Stimulated activated CD4-positive, alpha-beta T cell treated with anti-CD3 and anti-CD28 coated beads, TNF-alpha, amount 100 ng/mL, for 24 hours (primary cell): ENCODE data around the gene NSL1.
"Not testable (repeated sequence)": the region's sequence is repeated elsewhere in the genome, so short reads cannot be mapped to it uniquely, and the experiment has no call there.

ENCODE experiments used
- DNase-seq, 3 experiments: peaks; one replicate each; pipeline ENCODE4 v3.0.0-alpha.2; 2020; ENCODE audit warnings: low read depth in 3 of 3

Gene NSL1

GRCh38 chr1:212791676-212792395 is at the start of gene NSL1, which contains the start of gene TATDN3:
NSL1 (minus strand) TSS chr1:212791777; CDS start chr1:212791763, 14 bp downstream.
TATDN3 (plus strand) TSS chr1:212791894; CDS start chr1:212791922, 28 bp downstream.
- DNase-seq, result peak; percentile 90 to 94 (median 93)

DNA sequence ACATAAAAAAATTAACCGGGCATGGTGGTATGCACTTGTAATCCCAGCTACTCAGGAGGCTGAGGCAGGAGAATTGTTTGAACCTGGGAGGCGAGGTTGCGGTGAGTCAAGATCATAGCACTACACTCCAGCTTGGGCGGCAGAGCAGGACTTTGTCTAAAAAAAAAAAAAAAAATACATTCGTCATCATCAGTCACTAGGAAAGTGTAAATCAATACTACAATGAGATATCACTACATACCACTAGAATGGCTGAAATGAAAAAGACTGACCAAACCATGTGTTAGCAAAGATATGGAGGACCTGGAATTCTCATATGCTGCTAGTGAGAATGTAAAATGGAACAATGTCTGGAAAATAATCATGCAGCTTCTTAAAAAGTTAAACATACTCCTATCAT is 46.6 kb upstream of the NSL1 start:
- no peak for DNase-seq

DNA sequence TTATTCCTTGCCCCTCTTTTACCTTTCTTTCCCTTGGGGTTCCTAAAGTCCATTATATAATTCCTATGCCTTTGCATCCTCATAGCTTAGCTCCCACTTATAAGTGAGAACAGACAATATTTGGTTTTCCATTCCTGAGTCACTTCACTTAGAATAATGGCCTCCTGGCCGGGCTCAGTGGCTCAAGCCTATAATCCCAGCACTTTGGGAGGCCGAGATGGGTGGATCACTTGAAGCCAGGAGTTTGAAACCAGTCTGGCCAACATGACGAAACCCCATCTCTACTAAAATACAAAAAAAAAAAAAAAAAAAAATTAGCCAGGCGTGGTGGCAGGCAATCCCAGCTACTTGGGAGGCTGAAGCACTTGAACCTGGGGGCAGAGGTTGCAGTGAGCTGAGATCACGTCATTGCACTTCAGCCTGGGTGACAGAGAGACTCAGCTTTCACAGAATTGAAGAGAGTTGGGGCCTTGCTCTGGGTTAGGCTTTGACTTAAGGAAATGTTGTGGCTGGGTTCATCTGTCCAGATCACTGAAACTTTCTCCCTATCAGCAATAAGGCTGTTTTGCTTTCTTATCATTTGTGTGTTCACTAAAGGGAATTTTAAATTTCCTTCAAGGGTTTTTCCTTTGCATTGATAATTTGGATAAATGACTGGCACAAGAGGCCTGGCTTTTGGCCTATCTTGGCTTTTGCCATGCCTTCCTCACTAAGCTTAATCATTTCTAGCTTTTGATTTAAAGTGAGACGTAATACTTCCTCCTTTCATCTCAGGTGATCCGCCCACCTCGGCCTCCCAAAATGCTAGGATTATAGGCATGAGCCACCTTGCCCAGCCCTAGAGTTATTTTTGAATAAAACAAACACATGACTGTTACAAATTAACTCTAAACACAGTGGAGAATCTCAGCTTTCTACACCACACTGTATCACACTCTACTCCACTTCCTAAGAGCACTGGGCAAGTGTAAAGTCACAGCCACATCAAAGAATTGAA is 41.9 kb upstream of the NSL1 start:
- not testable (repeated sequence) for DNase-seq

DNA sequence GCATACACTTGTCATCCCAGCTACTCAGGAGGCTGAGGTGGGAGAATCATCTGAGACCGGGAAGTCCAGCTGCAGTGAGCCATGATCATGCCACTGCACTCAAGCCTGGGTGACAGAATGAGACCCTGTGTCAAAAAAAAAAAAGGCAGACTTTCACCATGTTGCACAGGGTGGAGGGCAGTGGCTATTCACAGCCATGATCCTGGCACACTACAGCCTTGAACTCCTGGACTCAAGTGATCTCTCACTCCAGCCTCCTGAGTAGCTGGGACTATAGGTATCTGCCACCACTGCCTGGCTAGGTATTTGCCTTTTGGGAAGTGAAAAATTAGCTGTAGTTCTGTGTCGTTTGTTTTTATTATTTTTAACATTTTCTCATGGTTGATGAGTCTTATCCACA is 36.8 kb upstream of the NSL1 start:
- DNase-seq, result no peak

DNA sequence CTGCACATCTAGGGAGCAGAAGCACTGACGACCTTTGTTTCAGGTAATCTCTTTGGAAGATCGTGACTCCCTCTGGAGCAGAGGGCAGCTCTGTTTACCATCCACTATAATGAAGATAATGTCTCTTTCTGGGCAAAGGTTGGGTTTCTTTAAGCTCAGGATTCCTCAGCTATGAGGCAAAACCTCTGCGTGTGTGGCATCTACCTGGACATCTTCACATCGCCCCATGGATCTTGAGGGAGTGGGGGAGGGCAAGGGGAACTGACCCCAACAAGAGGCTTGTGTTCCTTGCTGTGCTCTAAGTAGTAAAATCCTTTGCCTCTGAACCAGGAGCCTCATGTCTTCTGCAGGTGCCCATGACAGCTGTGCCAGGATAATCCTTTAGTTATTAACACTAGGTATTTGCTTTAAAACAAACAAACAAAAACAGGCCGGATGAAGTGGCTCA is 36.3 kb upstream of the NSL1 start:
- no peak for DNase-seq

DNA sequence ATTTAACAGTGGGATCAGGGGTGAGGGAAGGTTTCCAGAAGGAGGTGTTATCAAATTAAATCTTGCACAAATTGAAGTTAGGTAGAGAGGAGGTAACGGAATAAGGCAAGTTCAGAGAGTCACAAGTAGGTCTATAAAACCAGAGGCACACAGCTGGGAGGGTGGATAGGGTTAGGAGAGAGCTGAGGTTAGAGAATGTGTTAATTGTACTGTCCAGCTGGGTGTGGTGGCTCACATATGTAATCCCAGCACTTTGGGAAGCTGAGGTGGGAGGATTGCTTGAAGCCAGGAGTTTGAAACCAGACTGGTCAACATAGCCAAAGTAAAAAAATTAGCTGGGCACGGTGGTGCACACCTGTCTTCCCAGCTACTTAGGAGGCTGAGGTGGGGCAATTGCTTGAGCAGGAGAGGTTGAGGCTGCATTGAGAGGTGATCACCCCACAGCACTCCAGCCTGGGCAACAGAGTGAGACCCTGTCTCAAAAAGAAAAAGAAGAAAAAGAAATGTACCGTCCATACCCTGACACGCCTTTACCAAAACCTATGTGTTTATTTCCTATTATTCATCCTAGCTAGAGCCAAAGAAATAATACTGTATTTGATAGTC is 35.7 kb upstream of the NSL1 start:
- no peak for DNase-seq

GRCh38 chr1:212825798-212826452 is 34.3 kb upstream of the NSL1 start:
- no peak for DNase-seq

GRCh38 chr1:212824201-212824600 is 32.6 kb upstream of the NSL1 start:
- no peak for DNase-seq

GRCh38 chr1:212822956-212823355 is 31.4 kb upstream of the NSL1 start:
- DNase-seq, result no peak

- no peak for DNase-seq
Measured at GRCh38 chr1:212820969-212821368, 29.4 kb upstream of the NSL1 start.

GRCh38 chr1:212819726-212820125 is 28.1 kb upstream of the NSL1 start:
- DNase-seq, result no peak

DNA sequence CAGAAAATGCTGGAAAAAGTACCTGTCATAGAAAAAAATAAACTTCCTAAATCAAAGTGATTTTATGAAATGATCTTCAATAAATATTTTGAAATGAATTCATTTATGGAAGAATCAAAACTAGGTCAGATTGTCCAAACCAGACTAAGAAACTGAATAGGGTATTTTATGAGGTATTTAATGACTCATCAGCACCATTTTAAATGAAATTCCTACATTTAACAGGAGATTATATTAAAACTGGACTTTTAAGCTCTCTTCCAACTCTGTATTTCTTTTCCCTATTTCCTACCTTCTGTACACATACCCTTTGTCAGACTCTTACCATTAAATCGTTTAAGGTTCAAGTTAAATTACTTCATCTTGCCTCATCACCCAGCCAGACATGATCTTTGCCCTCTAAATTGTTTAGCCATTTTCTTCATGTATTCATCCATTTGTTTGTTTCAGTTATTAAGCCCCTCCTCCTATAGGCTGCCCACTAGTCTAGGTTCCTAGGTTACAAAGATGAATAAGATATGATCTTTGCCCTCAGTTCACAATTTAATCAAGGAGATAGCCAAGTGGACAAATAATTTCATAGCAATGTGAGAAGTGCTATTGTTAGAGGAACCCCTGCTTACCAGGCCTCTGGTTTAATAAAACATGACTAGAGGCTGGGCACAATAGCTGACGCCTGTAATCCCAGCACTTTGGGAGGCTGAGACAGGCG is 25.1 kb upstream of the NSL1 start:
- DNase-seq, result no peak

- DNase-seq, result no peak
Measured at GRCh38 chr1:212814537-212815334, 23.2 kb upstream of the NSL1 start.

DNA sequence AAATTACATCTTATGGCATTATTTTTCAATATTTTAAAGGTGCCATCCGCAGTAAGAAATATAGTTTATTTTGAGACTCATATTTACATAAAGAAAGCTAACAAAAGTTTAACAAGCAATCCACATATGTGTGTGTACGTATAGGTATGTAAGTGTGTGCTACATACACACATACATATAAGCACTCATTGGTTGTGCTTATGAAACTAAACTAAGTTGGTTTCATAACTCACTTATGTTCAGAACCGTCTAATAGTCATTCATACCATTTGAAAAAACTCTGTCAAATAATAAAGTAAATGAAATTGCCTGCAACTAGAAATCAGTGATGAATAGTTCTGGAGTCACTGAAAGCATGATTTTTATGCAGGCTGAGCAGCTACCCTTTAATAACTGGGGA is 14.2 kb upstream of the NSL1 start:
- DNase-seq, result no peak

GRCh38 chr1:212797681-212798080 is 6.1 kb upstream of the NSL1 start:
- DNase-seq, result no peak

DNA sequence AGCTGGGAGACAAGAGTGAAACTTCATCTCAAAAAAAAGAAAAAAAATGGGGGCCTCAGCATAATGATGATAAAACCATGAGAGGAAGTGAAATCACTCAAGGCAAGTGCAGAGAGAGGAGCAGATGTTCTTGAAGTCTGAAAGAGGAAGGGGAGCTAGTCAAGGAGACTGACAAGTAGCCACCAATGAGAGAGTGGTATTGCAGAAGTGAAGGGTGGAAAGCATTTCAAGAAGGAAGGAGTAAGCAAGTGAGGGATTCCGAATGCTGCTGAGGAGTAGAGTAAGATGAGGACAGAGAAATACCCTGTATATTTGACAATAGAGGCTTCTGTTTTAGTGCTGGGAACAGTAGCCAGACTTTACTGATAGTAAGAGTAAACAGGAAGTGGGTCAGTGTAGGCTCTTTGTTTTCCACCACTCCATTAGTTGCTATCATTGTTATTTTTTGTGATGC is 3.0 kb upstream of the NSL1 start:
- no peak for DNase-seq

DNA sequence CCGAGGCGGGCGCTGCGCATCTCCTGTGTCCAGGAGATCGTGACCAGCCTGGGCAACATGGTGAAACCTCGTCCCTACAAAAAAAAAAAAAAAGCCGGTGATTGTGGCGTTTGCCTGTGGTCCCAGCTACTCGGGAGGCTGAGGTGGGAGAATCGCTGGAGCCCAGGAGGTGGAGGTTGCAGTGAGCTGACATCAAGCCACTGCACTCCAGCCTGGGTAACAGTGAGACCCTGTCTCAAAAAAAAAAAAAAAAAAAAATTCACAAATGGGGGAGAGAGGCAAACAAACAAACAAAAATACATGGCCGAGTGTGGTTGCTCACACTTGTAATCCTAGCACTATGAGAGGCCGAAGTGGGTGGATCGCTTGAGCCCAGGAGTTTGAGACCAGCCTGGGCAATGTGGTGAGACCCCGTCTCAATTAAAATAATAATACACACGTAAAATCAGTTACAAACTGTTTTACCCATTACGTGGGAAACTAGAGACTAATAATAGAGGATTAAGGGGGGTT is 875 bp upstream of the NSL1 start:
- DNase-seq, result no peak

DNA sequence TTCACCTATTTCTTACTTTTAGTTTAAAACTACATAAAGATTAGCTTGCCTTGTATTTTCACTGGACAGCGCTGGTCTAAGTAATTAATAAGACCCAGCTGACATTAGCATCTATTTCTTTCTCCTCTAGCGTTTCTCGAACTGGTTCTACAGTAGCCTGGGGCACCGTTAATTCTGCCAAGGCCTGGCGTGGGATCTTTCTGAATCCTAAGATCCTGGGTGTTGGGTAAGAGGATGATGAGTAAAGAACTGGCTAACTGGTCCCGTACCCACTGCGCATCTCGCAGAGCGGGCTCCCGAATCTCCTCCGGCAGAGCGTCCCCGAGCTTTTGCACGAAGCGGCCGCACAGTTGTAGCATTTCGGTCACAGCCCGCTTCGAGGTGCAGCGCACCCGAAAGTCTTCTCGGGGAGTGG is 309 bp downstream of the NSL1 start:
- no peak for DNase-seq

- DNase-seq, result no peak
Measured at GRCh38 chr1:212785871-212786270, 5.7 kb downstream of the NSL1 start.

GRCh38 chr1:212783976-212784375 is 7.6 kb downstream of the NSL1 start:
- no peak for DNase-seq
